HepG2 (cell line): ENCODE data around the gene SETD7. TPM values are rescaled to one million over a fixed set of nuclear protein-coding genes. Genes with fewer than 3 reads are reported as not detected.

ENCODE experiments used
- CAMTA2 ChIP-seq: sonication (generic); formaldehyde crosslinking; IDR thresholded peaks from 2 replicates; pipeline ENCODE4 v1.4.0; 2020; ENCODE audit warnings: mild to moderate bottlenecking, missing genetic modification reagents, borderline replicate concordance
- CREB1 ChIP-seq, 2 experiments: fragments of 450-650 bp in 1 of 2; IDR thresholded peaks; 2 replicates each; pipeline ENCODE4 v1.6.1; 2016 to 2017; ENCODE audit warnings: control low read depth in 1 of 2, mild to moderate bottlenecking in 1 of 2, missing compliant biosample characterization in 1 of 2, missing genetic modification characterization in 1 of 2
- DPF2 ChIP-seq: sonication (generic); formaldehyde crosslinking; IDR thresholded peaks from 2 replicates; pipeline ENCODE4 v1.4.0; 2020; ENCODE audit warnings: mild to moderate bottlenecking, low read depth, missing genetic modification reagents, borderline replicate concordance
- EEA1 ChIP-seq: sonication (generic); formaldehyde crosslinking; IDR thresholded peaks from 2 replicates; pipeline ENCODE4 v1.5.1; 2020; ENCODE audit warnings: mild to moderate bottlenecking, missing genetic modification reagents, borderline replicate concordance
- GZF1 ChIP-seq: sonication (generic); formaldehyde crosslinking; IDR thresholded peaks from 2 replicates; pipeline ENCODE4 v1.5.1; 2020; ENCODE audit warnings: mild to moderate bottlenecking, missing genetic modification reagents
- HMGA1 ChIP-seq: sonication (generic); formaldehyde crosslinking; conservative IDR thresholded peaks from 2 replicates; pipeline ENCODE4 v1.4.0; 2020; ENCODE audit warnings: missing genetic modification reagents
- HNF4A ChIP-seq: sonication (generic); formaldehyde crosslinking; IDR thresholded peaks from 2 replicates; pipeline ENCODE4 v1.4.0; 2020; ENCODE audit warnings: missing genetic modification reagents
- HNRNPH1 ChIP-seq: fragments of 200-400 bp; formaldehyde crosslinking; optimal IDR thresholded peaks from 2 replicates; pipeline ENCODE3; 2017; ENCODE audit warnings: mild to moderate bottlenecking, low read depth, low read length
- KLF13 ChIP-seq: sonication (generic); formaldehyde crosslinking; IDR thresholded peaks from 2 replicates; pipeline ENCODE4 v1.4.0; 2020; ENCODE audit warnings: mild to moderate bottlenecking, missing genetic modification reagents
- SETDB1 ChIP-seq: sonication (generic); formaldehyde crosslinking; IDR thresholded peaks from 2 replicates; pipeline ENCODE4 v1.5.1; 2020; ENCODE audit warnings: missing genetic modification reagents, mild to moderate bottlenecking, borderline replicate concordance
- SP1 ChIP-seq, 2 experiments: fragments of 450-650 bp in 1 of 2; sonication (generic) in 1 of 2; formaldehyde crosslinking in 1 of 2; IDR thresholded peaks; 2 replicates each; pipeline versions ENCODE4 v1.4.0 to v1.6.1; 2016 to 2020; ENCODE audit warnings: missing genetic modification reagents in 1 of 2
- SP5 ChIP-seq: IDR thresholded peaks from 2 replicates; pipeline ENCODE4 v1.6.1; 2016; ENCODE audit warnings: low read depth, borderline replicate concordance
- TBX2 ChIP-seq: sonication (generic); formaldehyde crosslinking; IDR thresholded peaks from 2 replicates; pipeline ENCODE4 v1.5.0; 2020; ENCODE audit warnings: missing genetic modification reagents, mild to moderate bottlenecking, borderline replicate concordance
- TCF12 ChIP-seq, 2 experiments: fragments of 450-650 bp in 1 of 2; sonication (generic) in 1 of 2; formaldehyde crosslinking in 1 of 2; IDR thresholded peaks; 2 replicates each; pipeline versions ENCODE4 v1.6.1 to v1.8.0; 2017 to 2022; ENCODE audit warnings: antibody characterized with exemption in 1 of 2, mild to moderate bottlenecking in 1 of 2, missing genetic modification reagents in 1 of 2, moderate library complexity in 1 of 2
- TGIF2 ChIP-seq: IDR thresholded peaks from 2 replicates; pipeline ENCODE4 v1.6.1; 2016; ENCODE audit warnings: control low read depth, missing compliant biosample characterization
- ZNF180 ChIP-seq: sonication (generic); formaldehyde crosslinking; IDR thresholded peaks from 2 replicates; pipeline ENCODE4 v1.4.0; 2020; ENCODE audit warnings: low read depth, missing genetic modification reagents, borderline replicate concordance
- ZNF235 ChIP-seq: sonication (generic); formaldehyde crosslinking; IDR thresholded peaks from 2 replicates; pipeline ENCODE4 v1.8.1; 2023; ENCODE audit warnings: mild to moderate bottlenecking, missing genetic modification reagents, borderline replicate concordance
- ZNF350 ChIP-seq: sonication (generic); formaldehyde crosslinking; IDR thresholded peaks from 2 replicates; pipeline ENCODE4 v1.4.0; 2020; ENCODE audit warnings: mild to moderate bottlenecking, low read depth, missing genetic modification reagents, borderline replicate concordance
- ZSCAN21 ChIP-seq: sonication (generic); formaldehyde crosslinking; IDR thresholded peaks from 2 replicates; pipeline ENCODE4 v1.8.0; 2022; ENCODE audit warnings: mild to moderate bottlenecking, missing genetic modification reagents, moderate library complexity, borderline replicate concordance
- polyA plus RNA-seq, 8 experiments: library from polyadenylated mRNA; depleted of rRNA in 3 of 8; stranded (reverse) in 7 of 8; unstranded in 1 of 8; fragments of >200 nt; fragmentation: Illumina TruSeq in 4 of 8; extraction: Trizol in 4 of 8; gene quantifications; 2 replicates each; pipeline versions ENCODE4 v1.2.1 to v1.2.3, GENCODE V29; 2011 to 2016; ENCODE audit warnings: low read depth in 4 of 8, missing spikeins in 1 of 8, mixed read lengths in 1 of 8; ENCODE audit not compliant: insufficient read depth in 1 of 8
- total RNA-seq, 5 experiments: library from RNA; depleted of rRNA; stranded (reverse); fragments of >200 nt; fragmentation: Illumina TruSeq; extraction: Trizol; gene quantifications; 2 replicates each; pipeline ENCODE4 v1.2.3, GENCODE V29; 2016; ENCODE audit warnings: low read depth in 1 of 5
- TF ChIP-seq, protein P1 (sequence below): sonication (generic); formaldehyde crosslinking; IDR thresholded peaks from 2 replicates; pipeline ENCODE4 v1.5.0; 2020; ENCODE audit warnings: missing genetic modification reagents
- TF ChIP-seq, protein P2 (sequence below): sonication (generic); formaldehyde crosslinking; IDR thresholded peaks from 2 replicates; pipeline ENCODE4 v1.9.0; 2021; ENCODE audit warnings: missing genetic modification reagents, borderline replicate concordance
- TF ChIP-seq, protein P3 (sequence below): sonication (generic); formaldehyde crosslinking; IDR thresholded peaks from 2 replicates; pipeline ENCODE4 v1.5.0; 2020; ENCODE audit warnings: mild to moderate bottlenecking, missing genetic modification reagents, moderate library complexity
- TF ChIP-seq, protein P4 (sequence below): sonication (generic); formaldehyde crosslinking; IDR thresholded peaks from 2 replicates; pipeline ENCODE4 v1.4.0; 2020; ENCODE audit warnings: missing genetic modification reagents

Gene SETD7
- total and polyA plus RNA-seq, 2 of the 13 experiments (the other 11 are each of a cell fraction or from before 2014, with no cell fraction given) = 0.08 to 0.22 TPM

DNA sequence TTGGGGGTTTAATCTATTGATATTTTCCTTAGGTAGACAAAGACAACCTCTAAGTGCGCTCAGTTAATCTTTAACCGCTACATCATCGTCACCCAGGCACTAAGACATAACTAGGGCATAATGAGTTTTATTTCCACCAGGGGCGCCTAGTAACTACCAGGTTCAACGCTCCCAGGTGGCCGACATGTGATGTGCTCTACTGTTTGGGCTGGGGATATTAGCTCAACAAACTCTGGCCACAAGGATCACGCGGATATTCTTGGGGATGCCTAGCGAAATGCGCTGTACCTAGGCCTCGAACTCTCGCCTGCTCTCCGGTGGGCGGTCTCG, 103.0 kb downstream of the SETD7 start (continued):
- TF ChIP-seq HNRNPH1 (no peak), SP1 (IDR thresholded peaks at IDR 0.05) (no peak), SP1 (CRISPR knock-in tag; IDR thresholded peaks at IDR 0.05) (no peak), ZSCAN21 (CRISPR knock-in tag) (0 out of 2 replicates have a peak, but pooled peaks have one; percentile 14), TCF12 (IDR thresholded peaks at IDR 0.05) (no peak), TCF12 (CRISPR knock-in tag; IDR thresholded peaks at IDR 0.05) (peak; percentile 21), SP5 (CRISPR knock-in tag) (no peak), ZNF180 (CRISPR knock-in tag) (no peak), ZNF350 (no peak), GZF1 (CRISPR knock-in tag) (no peak), CREB1 (IDR thresholded peaks at IDR 0.05) (no peak), CREB1 (CRISPR knock-in tag; IDR thresholded peaks at IDR 0.05) (0 out of 2 replicates have a peak, but pooled peaks have one; percentile 40), HMGA1 (no peak), HNF4A (CRISPR knock-in tag) (no peak), TGIF2 (CRISPR knock-in tag) (no peak), EEA1 (CRISPR knock-in tag) (no peak), KLF13 (no peak), DPF2 (CRISPR knock-in tag) (peak; percentile 40; the same call in 1 of the 2 replicates), SETDB1 (CRISPR knock-in tag) (no peak), ZNF235 (CRISPR knock-in tag) (no peak), TBX2 (CRISPR knock-in tag) (no peak), CAMTA2 (CRISPR knock-in tag) (no peak)
- TF ChIP-seq, protein P1, sequence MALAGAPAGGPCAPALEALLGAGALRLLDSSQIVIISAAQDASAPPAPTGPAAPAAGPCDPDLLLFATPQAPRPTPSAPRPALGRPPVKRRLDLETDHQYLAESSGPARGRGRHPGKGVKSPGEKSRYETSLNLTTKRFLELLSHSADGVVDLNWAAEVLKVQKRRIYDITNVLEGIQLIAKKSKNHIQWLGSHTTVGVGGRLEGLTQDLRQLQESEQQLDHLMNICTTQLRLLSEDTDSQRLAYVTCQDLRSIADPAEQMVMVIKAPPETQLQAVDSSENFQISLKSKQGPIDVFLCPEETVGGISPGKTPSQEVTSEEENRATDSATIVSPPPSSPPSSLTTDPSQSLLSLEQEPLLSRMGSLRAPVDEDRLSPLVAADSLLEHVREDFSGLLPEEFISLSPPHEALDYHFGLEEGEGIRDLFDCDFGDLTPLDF (CRISPR knock-in tag) = no peak
- TF ChIP-seq, protein P2, sequence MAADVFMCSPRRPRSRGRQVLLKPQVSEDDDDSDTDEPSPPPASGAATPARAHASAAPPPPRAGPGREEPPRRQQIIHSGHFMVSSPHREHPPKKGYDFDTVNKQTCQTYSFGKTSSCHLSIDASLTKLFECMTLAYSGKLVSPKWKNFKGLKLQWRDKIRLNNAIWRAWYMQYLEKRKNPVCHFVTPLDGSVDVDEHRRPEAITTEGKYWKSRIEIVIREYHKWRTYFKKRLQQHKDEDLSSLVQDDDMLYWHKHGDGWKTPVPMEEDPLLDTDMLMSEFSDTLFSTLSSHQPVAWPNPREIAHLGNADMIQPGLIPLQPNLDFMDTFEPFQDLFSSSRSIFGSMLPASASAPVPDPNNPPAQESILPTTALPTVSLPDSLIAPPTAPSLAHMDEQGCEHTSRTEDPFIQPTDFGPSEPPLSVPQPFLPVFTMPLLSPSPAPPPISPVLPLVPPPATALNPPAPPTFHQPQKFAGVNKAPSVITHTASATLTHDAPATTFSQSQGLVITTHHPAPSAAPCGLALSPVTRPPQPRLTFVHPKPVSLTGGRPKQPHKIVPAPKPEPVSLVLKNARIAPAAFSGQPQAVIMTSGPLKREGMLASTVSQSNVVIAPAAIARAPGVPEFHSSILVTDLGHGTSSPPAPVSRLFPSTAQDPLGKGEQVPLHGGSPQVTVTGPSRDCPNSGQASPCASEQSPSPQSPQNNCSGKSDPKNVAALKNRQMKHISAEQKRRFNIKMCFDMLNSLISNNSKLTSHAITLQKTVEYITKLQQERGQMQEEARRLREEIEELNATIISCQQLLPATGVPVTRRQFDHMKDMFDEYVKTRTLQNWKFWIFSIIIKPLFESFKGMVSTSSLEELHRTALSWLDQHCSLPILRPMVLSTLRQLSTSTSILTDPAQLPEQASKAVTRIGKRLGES (CRISPR knock-in tag) = no peak
- TF ChIP-seq, protein P3, sequence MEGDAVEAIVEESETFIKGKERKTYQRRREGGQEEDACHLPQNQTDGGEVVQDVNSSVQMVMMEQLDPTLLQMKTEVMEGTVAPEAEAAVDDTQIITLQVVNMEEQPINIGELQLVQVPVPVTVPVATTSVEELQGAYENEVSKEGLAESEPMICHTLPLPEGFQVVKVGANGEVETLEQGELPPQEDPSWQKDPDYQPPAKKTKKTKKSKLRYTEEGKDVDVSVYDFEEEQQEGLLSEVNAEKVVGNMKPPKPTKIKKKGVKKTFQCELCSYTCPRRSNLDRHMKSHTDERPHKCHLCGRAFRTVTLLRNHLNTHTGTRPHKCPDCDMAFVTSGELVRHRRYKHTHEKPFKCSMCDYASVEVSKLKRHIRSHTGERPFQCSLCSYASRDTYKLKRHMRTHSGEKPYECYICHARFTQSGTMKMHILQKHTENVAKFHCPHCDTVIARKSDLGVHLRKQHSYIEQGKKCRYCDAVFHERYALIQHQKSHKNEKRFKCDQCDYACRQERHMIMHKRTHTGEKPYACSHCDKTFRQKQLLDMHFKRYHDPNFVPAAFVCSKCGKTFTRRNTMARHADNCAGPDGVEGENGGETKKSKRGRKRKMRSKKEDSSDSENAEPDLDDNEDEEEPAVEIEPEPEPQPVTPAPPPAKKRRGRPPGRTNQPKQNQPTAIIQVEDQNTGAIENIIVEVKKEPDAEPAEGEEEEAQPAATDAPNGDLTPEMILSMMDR (CRISPR knock-in tag) = no peak; the same call in 1 of the 2 replicates
- TF ChIP-seq, protein P4, sequence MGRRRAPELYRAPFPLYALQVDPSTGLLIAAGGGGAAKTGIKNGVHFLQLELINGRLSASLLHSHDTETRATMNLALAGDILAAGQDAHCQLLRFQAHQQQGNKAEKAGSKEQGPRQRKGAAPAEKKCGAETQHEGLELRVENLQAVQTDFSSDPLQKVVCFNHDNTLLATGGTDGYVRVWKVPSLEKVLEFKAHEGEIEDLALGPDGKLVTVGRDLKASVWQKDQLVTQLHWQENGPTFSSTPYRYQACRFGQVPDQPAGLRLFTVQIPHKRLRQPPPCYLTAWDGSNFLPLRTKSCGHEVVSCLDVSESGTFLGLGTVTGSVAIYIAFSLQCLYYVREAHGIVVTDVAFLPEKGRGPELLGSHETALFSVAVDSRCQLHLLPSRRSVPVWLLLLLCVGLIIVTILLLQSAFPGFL (CRISPR knock-in tag) = no peak
